ENCODE data around the gene DGKZ. TPM values are rescaled to one million over a fixed set of nuclear protein-coding genes. Genes with fewer than 3 reads are reported as not detected.

Gene DGKZ
- total RNA-seq, 4 donors from 2014 or later, result 45.0 to 97.0 (median 54.3) TPM

- TF ChIP-seq CTCF (IDR thresholded peaks at IDR 0.05; ENCODE audit: low read depth), result no peak
These were observed 12.0 kb upstream of the DGKZ start for GRCh38 chr11:46335271-46335670.

- no peak for TF ChIP-seq CTCF (IDR thresholded peaks at IDR 0.05; ENCODE audit: low read depth)
These were observed 11.2 kb upstream of the DGKZ start for GRCh38 chr11:46335890-46336562.

- TF ChIP-seq CTCF (IDR thresholded peaks at IDR 0.05; ENCODE audit: low read depth), result no peak
These were observed 10.6 kb upstream of the DGKZ start for GRCh38 chr11:46336563-46337180.

GRCh38 chr11:46337626-46338345, 9.5 kb upstream of the DGKZ start:
- no peak for TF ChIP-seq CTCF (IDR thresholded peaks at IDR 0.05; ENCODE audit: low read depth)

GRCh38 chr11:46338636-46338987, 8.7 kb upstream of the DGKZ start:
- no peak for TF ChIP-seq CTCF (IDR thresholded peaks at IDR 0.05; ENCODE audit: low read depth)

GRCh38 chr11:46338988-46339666, 8.1 kb upstream of the DGKZ start:
- no peak for TF ChIP-seq CTCF (IDR thresholded peaks at IDR 0.05; ENCODE audit: low read depth)

- no peak for TF ChIP-seq CTCF (IDR thresholded peaks at IDR 0.05; ENCODE audit: low read depth)
These were observed 7.4 kb upstream of the DGKZ start for GRCh38 chr11:46339816-46340215.

Measured in subcutaneous adipose tissue (tissue), 4 donors.